ENCODE measurements around the gene DNMT1. TPM values are rescaled to one million over a fixed set of nuclear protein-coding genes. Genes with fewer than 3 reads are reported as not detected.
A peak's percentile ranks its signal among the peaks of the same experiment; 100 is the strongest.

Gene DNMT1
- polyA plus RNA-seq, 1 donor from 2014 or later: 74.6 TPM

- Mint-ChIP-seq H3K27ac (peak within 1 kb of the TSS; percentile 71 to 87 (median 72)), H3K4me3 (peak within 1 kb of the TSS; percentile 82 to 95 (median 91)), H3K27me3 (no peaks in the 10 kb centered on the region), H3K9me3 (no peaks in the 10 kb centered on the region), H3K36me3 (peaks cover 3% of the 10 kb centered on the region), H3K4me1 (peaks cover 9 to 12% (median 11%) of the 10 kb centered on the region in 3 donors)
Measured at GRCh38 chr19:10085641-10086590, 108.8 kb downstream of the DNMT1 start, which contains the start of gene SHFL. TSS of gene SHFL (plus strand) at chr19:10086317. CDS start at chr19:10086428, 111 bp downstream.

- Mint-ChIP-seq H3K27me3 (no peaks in the 10 kb centered on the region), H3K4me1 (peaks cover 5 to 8% (median 8%) of the 10 kb centered on the region in 3 donors), H3K9me3 (no peaks in the 10 kb centered on the region), H3K36me3 (peaks cover 3% of the 10 kb centered on the region), H3K4me3 (peak overlapping the region in 3 of 4 donors; percentile 82 to 93 (median 89)), H3K27ac (peak overlapping the region in 2 of 3 donors; percentile 72 to 87)
Measured at GRCh38 chr19:10084803-10085202, 110.0 kb downstream of the DNMT1 start.

- Mint-ChIP-seq H3K27ac (peak overlapping the region in 1 of 3 donors; percentile 72), H3K4me3 (peak overlapping the region in 1 of 4 donors; percentile 22)
Measured at GRCh38 chr19:10083911-10084310, 110.8 kb downstream of the DNMT1 start.

More at GRCh38 chr19:10083911-10084310, 110.8 kb downstream of the DNMT1 start:
- H3K9me3 Mint-ChIP-seq: no peaks in the 10 kb centered on the region
- peaks cover 3% of the 10 kb centered on the region for H3K27me3 Mint-ChIP-seq
- peaks cover 3% of the 10 kb centered on the region for H3K36me3 Mint-ChIP-seq
- peaks cover 5 to 8% (median 8%) of the 10 kb centered on the region in 3 donors for H3K4me1 Mint-ChIP-seq

Other genes starting within 250 kb of the DNMT1 start
- not detected for gene COL5A3, start 184.4 kb downstream of the DNMT1 start, polyA plus RNA-seq
- gene RDH8, start 181.5 kb downstream of the DNMT1 start, polyA plus RNA-seq: not detected
- gene SHFL, start 108.6 kb downstream of the DNMT1 start, polyA plus RNA-seq: 63.2 TPM
- 1.3 TPM for gene ANGPTL6, start 92.3 kb downstream of the DNMT1 start, polyA plus RNA-seq
- gene PPAN, start 88.6 kb downstream of the DNMT1 start, polyA plus RNA-seq: 37.5 TPM
- 3.3 TPM for gene P2RY11, start 83.3 kb downstream of the DNMT1 start, polyA plus RNA-seq
- 214 TPM for gene EIF3G, start 75.1 kb downstream of the DNMT1 start, polyA plus RNA-seq
- gene S1PR2, start 36.4 kb upstream of the DNMT1 start, polyA plus RNA-seq: 0.20 TPM
- gene MRPL4, start 57.3 kb upstream of the DNMT1 start, polyA plus RNA-seq: 48.8 TPM
- gene ICAM1, start 76.2 kb upstream of the DNMT1 start, polyA plus RNA-seq: 9.2 TPM
- gene ICAM4, start 92.0 kb upstream of the DNMT1 start, polyA plus RNA-seq: 0.81 TPM
- gene ICAM5, start 95.0 kb upstream of the DNMT1 start, polyA plus RNA-seq: not detected
- 2.6 TPM for gene ZGLP1, start 114.9 kb upstream of the DNMT1 start, polyA plus RNA-seq
- 12.8 TPM for gene FDX2, start 121.1 kb upstream of the DNMT1 start, polyA plus RNA-seq
- 25.9 TPM for gene RAVER1, start 138.6 kb upstream of the DNMT1 start, polyA plus RNA-seq
- 230 TPM for gene ICAM3, start 144.7 kb upstream of the DNMT1 start, polyA plus RNA-seq
- 69.0 TPM for gene TYK2, start 185.6 kb upstream of the DNMT1 start, polyA plus RNA-seq
- gene CDC37, start 208.6 kb upstream of the DNMT1 start, polyA plus RNA-seq: 78.8 TPM
- gene PDE4A, start 225.6 kb upstream of the DNMT1 start, polyA plus RNA-seq: 2.9 TPM